ENCODE measurements around the gene NCAN. TPM values are rescaled to one million over a fixed set of nuclear protein-coding genes. Genes with fewer than 3 reads are reported as not detected.

Gene NCAN
- total RNA-seq, 4 donors from 2014 or later = not detected

- Histone ChIP-seq H3K27ac (no peak overlapping the region), H3K4me3 (no peak overlapping the region), H3K9me3 (peaks cover 0 to 5% (median 0%) of the 10 kb centered on the region in 3 donors), H3K36me3 (no peaks in the 10 kb centered on the region), H3K4me1 (peaks cover 2 to 5% (median 3%) of the 10 kb centered on the region in 3 donors), H3K27me3 (peaks cover 0 to 97% (median 4%) of the 10 kb centered on the region in 4 donors)
- DNase-seq = no peak
- TF ChIP-seq POLR2A (IDR thresholded peaks at IDR 0.05) = no peak
- TF ChIP-seq CTCF (IDR thresholded peaks at IDR 0.05) = no peak
- 26 to 62% methylated on average over 6 to 14 of the region's 17 CpGs for WGBS, 2 donors
- intact Hi-C loops (cut with DNase I) = no loop called here
These were observed 44.6 kb downstream of the NCAN start for GRCh38 chr19:19256072-19256969.

GRCh38 chr19:19257137-19257536 is 45.4 kb downstream of the NCAN start:
- H3K4me1 ChIP-seq = peaks cover 7 to 11% (median 7%) of the 10 kb centered on the region in 3 donors
- H3K36me3 ChIP-seq = no peaks in the 10 kb centered on the region
- H3K27ac ChIP-seq = no peak overlapping the region
- peaks cover 0 to 97% (median 7%) of the 10 kb centered on the region in 4 donors for H3K27me3 ChIP-seq
- peaks cover 0 to 5% (median 0%) of the 10 kb centered on the region in 3 donors for H3K9me3 ChIP-seq
- TF ChIP-seq POLR2A (IDR thresholded peaks at IDR 0.05) (no peak), CTCF (IDR thresholded peaks at IDR 0.05) (no peak)
- H3K4me3 ChIP-seq = no peak overlapping the region
- 43 to 75% methylated on average over 7 to 12 of the region's 14 CpGs for WGBS, 2 donors
- no peak for DNase-seq
- intact Hi-C loops (cut with DNase I) = no loop called here

- 84 to 100% methylated on average over 6 to 30 of the region's 72 CpGs for WGBS, 2 donors
- TF ChIP-seq CTCF (IDR thresholded peaks at IDR 0.05) (no peak), POLR2A (IDR thresholded peaks at IDR 0.05) (no peak)
- Histone ChIP-seq H3K36me3 (no peaks in the 10 kb centered on the region), H3K4me3 (no peak overlapping the region), H3K27ac (no peak overlapping the region), H3K4me1 (peaks cover 7 to 11% (median 7%) of the 10 kb centered on the region in 3 donors), H3K9me3 (peaks cover 0 to 5% (median 0%) of the 10 kb centered on the region in 3 donors), H3K27me3 (peaks cover 0 to 97% (median 15%) of the 10 kb centered on the region in 4 donors)
- no peak for DNase-seq
- intact Hi-C loops (cut with DNase I) = no loop called here
These were observed 46.3 kb downstream of the NCAN start for GRCh38 chr19:19257836-19258588.

- no peak overlapping the region for H3K27ac ChIP-seq
- no peaks in the 10 kb centered on the region for H3K36me3 ChIP-seq
- H3K27me3 ChIP-seq = peaks cover 0 to 97% (median 18%) of the 10 kb centered on the region in 4 donors
- 89 to 95% methylated on average over 28 to 39 of the region's 41 CpGs for WGBS, 2 donors
- peaks cover 0 to 5% (median 0%) of the 10 kb centered on the region in 3 donors for H3K9me3 ChIP-seq
- H3K4me3 ChIP-seq = no peak overlapping the region
- intact Hi-C loops (cut with DNase I) = no loop called here
- TF ChIP-seq POLR2A (IDR thresholded peaks at IDR 0.05) = no peak
- TF ChIP-seq CTCF (IDR thresholded peaks at IDR 0.05) = no peak
- H3K4me1 ChIP-seq = peaks cover 7 to 11% (median 7%) of the 10 kb centered on the region in 3 donors
- DNase-seq = no peak
These were observed 47.0 kb downstream of the NCAN start for GRCh38 chr19:19258589-19259338.

Data from esophagus squamous epithelium (tissue), 5 donors.